Fibroblast of lung (primary cell): ENCODE data around the gene PHKG2. TPM values are rescaled to one million over a fixed set of nuclear protein-coding genes. Genes with fewer than 3 reads are reported as not detected.

Experiments
- DNase-seq, 2 donors: peaks; one replicate each; pipeline versions ENCODE4 v3.0.0 to v3.0.0-alpha.2; 2010; ENCODE audit warnings: low read depth in 2 of 2
- H2AFZ ChIP-seq: 2 replicates; pipeline ENCODE4 v1.5.1; 2012; ENCODE audit warnings: low read length, control low read depth, inconsistent platforms
- H3K27ac ChIP-seq: 2 replicates; pipeline ENCODE4 v1.5.1; 2011; ENCODE audit warnings: low read length, control low read depth; ENCODE audit not compliant: insufficient read depth
- H3K27me3 ChIP-seq: 2 replicates; pipeline ENCODE4 v1.5.1; 2011; ENCODE audit warnings: mild to moderate bottlenecking, low read length; ENCODE audit not compliant: control insufficient read depth, insufficient read depth
- H3K36me3 ChIP-seq: 2 replicates; pipeline ENCODE4 v1.5.1; 2011; ENCODE audit warnings: low read length; ENCODE audit not compliant: control insufficient read depth, insufficient read depth
- H3K4me1 ChIP-seq: 2 replicates; pipeline ENCODE4 v1.5.1; 2011; ENCODE audit warnings: low read length; ENCODE audit not compliant: control insufficient read depth, insufficient read depth; ENCODE audit errors: extremely low read depth
- H3K4me2 ChIP-seq: 2 replicates; pipeline ENCODE4 v1.5.1; 2011; ENCODE audit warnings: low read length, control low read depth; ENCODE audit not compliant: insufficient read depth; ENCODE audit errors: extremely low read depth
- H3K4me3 ChIP-seq, 4 experiments: fragments of 200-600 bp in 1 of 4; sonication (generic) in 1 of 4; replicated peaks in 1 of 4; 2 replicates each; pipeline ENCODE4 v1.5.1; 2011 to 2016; ENCODE audit warnings: low read length in 4 of 4, low read depth in 3 of 4, mild to moderate bottlenecking in 3 of 4, control low read depth in 2 of 4, inconsistent platforms in 1 of 4, mixed read lengths in 1 of 4; ENCODE audit not compliant: insufficient read depth in 1 of 4; ENCODE audit errors: control extremely low read depth in 1 of 4
- H3K79me2 ChIP-seq: 2 replicates; pipeline ENCODE4 v1.5.1; 2012; ENCODE audit warnings: mild to moderate bottlenecking, low read length, inconsistent platforms; ENCODE audit not compliant: control insufficient read depth, insufficient read depth
- H3K9ac ChIP-seq: 2 replicates; pipeline ENCODE4 v1.5.1; 2011; ENCODE audit warnings: mild to moderate bottlenecking, low read length, control low read depth; ENCODE audit not compliant: insufficient read depth
- H3K9me3 ChIP-seq: 2 replicates; pipeline ENCODE4 v1.5.1; 2012; ENCODE audit warnings: low read depth, low read length; ENCODE audit not compliant: control insufficient read depth, insufficient read depth
- H4K20me1 ChIP-seq: 2 replicates; pipeline ENCODE4 v1.5.1; 2011; ENCODE audit warnings: low read length; ENCODE audit not compliant: control insufficient read depth, insufficient read depth; ENCODE audit errors: extremely low read depth
- EZH2 ChIP-seq: IDR thresholded peaks from 2 replicates; pipeline ENCODE4 v1.5.1; 2012; ENCODE audit warnings: low read length, control low read depth, mild to moderate bottlenecking; ENCODE audit errors: missing control alignments
- polyA plus RNA-seq, 2 donors: library from polyadenylated mRNA; depleted of rRNA in 1 of 2; stranded (reverse) in 1 of 2; unstranded in 1 of 2; fragments of >200 nt; gene quantifications; 2 replicates each; pipeline ENCODE4 v1.2.1, GENCODE V29; 2011 to 2012; ENCODE audit warnings: missing spikeins in 1 of 2
- total RNA-seq: library from RNA; depleted of rRNA; stranded (reverse); fragments of >200 nt; gene quantifications from 2 replicates; pipeline ENCODE4 v1.2.1, GENCODE V29; 2014
- TF ChIP-seq, protein P1 (sequence below), 2 donors: IDR thresholded peaks in 1 of 2; conservative IDR thresholded peaks in 1 of 2; 1 replicate in 1 of 2; 2 replicates in 1 of 2; pipeline ENCODE4 v1.5.1; 2011 to 2012; ENCODE audit warnings: low read length in 2 of 2, control low read depth in 1 of 2, inconsistent platforms in 1 of 2, low read depth in 1 of 2, mild to moderate bottlenecking in 1 of 2

PHKG2 gene
- total and polyA plus RNA-seq, 2 donors (not counting 1 experiment from before 2014, with no cell fraction given) = 15.4 to 19.4 TPM

DNA sequence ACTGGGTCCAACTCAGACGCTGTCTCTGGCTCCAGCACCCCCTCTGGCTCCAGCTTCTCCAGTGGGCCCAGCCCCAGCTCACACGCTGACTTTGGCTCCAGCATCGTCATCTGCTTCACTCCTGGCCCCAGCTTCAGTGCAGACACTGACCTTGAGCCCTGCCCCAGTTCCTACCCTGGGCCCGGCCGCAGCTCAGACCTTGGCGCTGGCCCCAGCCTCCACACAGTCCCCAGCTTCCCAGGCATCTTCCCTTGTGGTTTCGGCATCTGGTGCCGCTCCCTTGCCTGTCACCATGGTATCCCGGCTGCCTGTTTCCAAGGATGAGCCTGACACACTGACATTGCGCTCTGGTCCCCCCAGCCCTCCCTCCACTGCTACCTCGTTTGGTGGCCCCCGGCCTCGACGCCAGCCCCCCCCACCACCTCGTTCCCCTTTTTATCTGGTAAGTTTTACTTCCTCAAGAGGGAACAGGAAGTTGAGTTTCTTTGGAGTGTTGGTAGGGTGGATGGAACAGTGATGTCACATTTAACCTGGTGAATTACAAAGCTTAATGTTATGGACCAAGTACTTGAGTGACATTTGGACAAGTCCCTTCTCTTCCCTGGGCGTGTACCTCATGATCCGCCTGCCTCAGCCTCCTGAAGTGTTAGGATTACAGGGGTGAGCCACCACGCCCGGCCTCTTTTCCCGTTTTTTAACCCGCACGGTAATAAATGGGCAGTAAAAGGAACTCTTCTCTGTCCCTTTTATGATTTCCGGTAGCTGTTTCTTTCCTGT, 23.4 kb upstream of the PHKG2 start:
- H3K36me3 ChIP-seq = peaks cover 50% of the 10 kb centered on the region
- H3K27me3 ChIP-seq = no peaks in the 10 kb centered on the region
- H3K9me3 ChIP-seq = no peaks in the 10 kb centered on the region
- no peak for TF ChIP-seq EZH2
- TF ChIP-seq, protein P1, sequence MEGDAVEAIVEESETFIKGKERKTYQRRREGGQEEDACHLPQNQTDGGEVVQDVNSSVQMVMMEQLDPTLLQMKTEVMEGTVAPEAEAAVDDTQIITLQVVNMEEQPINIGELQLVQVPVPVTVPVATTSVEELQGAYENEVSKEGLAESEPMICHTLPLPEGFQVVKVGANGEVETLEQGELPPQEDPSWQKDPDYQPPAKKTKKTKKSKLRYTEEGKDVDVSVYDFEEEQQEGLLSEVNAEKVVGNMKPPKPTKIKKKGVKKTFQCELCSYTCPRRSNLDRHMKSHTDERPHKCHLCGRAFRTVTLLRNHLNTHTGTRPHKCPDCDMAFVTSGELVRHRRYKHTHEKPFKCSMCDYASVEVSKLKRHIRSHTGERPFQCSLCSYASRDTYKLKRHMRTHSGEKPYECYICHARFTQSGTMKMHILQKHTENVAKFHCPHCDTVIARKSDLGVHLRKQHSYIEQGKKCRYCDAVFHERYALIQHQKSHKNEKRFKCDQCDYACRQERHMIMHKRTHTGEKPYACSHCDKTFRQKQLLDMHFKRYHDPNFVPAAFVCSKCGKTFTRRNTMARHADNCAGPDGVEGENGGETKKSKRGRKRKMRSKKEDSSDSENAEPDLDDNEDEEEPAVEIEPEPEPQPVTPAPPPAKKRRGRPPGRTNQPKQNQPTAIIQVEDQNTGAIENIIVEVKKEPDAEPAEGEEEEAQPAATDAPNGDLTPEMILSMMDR (conservative IDR thresholded peaks at IDR 0.05 in 1 of 2, IDR thresholded peaks at IDR 0.05 in 1 of 2; ENCODE audit: low read depth in 1 of 2, low read length in 2 of 2) = no peak
- no peak overlapping the region for H3K4me3 ChIP-seq
- no peak for DNase-seq
- peaks cover 4% of the 10 kb centered on the region for H3K4me1 ChIP-seq
- H4K20me1 ChIP-seq = no peaks in the 10 kb centered on the region
- no peak overlapping the region for H3K9ac ChIP-seq
- H3K79me2 ChIP-seq = peaks cover 10% of the 10 kb centered on the region
- H3K27ac ChIP-seq = peak overlapping the region; percentile 16
- H2AFZ ChIP-seq = no peak overlapping the region
- no peak overlapping the region for H3K4me2 ChIP-seq

DNA sequence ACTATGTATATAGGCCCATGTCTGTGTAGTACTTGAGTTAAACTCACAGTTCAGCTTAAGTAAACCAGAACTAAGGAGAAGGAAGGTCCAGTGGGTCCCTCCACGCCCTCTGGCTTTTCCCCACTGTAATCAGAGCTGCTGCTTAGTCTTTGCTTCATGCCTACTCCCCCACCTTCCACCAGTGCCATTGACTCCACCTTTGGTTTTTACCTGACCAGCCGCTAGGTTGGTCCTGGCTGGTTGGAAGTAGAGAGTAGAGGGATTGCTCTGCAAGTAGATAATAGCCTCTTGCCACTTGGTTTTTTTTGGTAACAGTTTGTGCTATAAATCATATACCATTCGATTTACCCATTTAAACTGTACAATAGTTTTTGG, 22.8 kb upstream of the PHKG2 start:
- Histone ChIP-seq H3K79me2 (peaks cover 8% of the 10 kb centered on the region), H3K9ac (no peak overlapping the region), H3K36me3 (peaks cover 49% of the 10 kb centered on the region), H3K9me3 (no peaks in the 10 kb centered on the region), H3K4me3 (no peak overlapping the region), H3K4me1 (peaks cover 4% of the 10 kb centered on the region), H3K27me3 (no peaks in the 10 kb centered on the region), H4K20me1 (no peaks in the 10 kb centered on the region), H3K27ac (no peak overlapping the region), H2AFZ (no peak overlapping the region), H3K4me2 (no peak overlapping the region)
- TF ChIP-seq, protein P1 (conservative IDR thresholded peaks at IDR 0.05 in 1 of 2, IDR thresholded peaks at IDR 0.05 in 1 of 2; ENCODE audit: low read depth in 1 of 2, low read length in 2 of 2) = no peak
- no peak for TF ChIP-seq EZH2
- DNase-seq = no peak

DNA sequence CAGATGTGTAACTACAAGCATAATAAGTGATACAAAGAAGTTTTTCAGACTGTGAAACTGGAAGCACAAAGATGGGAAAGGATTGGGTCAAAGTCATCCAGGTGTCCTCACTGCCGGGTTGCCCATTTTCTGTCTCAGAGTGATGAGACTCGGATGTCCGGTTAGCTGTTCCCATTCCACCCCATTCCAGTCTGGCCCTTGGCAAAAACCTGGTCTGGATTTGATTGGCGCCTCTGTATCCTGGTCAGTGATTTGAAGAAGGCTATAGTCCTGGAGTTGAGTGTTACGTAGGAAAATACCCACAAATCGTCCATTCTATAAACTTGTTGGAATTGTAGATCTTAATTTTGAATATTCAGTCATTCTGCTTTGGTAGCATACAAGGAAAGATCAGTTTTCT, 19.9 kb upstream of the PHKG2 start:
- no peak overlapping the region for H3K4me3 ChIP-seq
- TF ChIP-seq EZH2 = no peak
- TF ChIP-seq, protein P1 (conservative IDR thresholded peaks at IDR 0.05 in 1 of 2, IDR thresholded peaks at IDR 0.05 in 1 of 2; ENCODE audit: low read depth in 1 of 2, low read length in 2 of 2) = no peak
- H4K20me1 ChIP-seq = no peaks in the 10 kb centered on the region
- no peak overlapping the region for H3K27ac ChIP-seq
- no peak for DNase-seq
- no peak overlapping the region for H2AFZ ChIP-seq
- H3K36me3 ChIP-seq = peaks cover 36% of the 10 kb centered on the region
- H3K9ac ChIP-seq = no peak overlapping the region
- no peaks in the 10 kb centered on the region for H3K4me1 ChIP-seq
- H3K9me3 ChIP-seq = no peaks in the 10 kb centered on the region
- H3K4me2 ChIP-seq = no peak overlapping the region
- peaks cover 5% of the 10 kb centered on the region for H3K79me2 ChIP-seq
- H3K27me3 ChIP-seq = no peaks in the 10 kb centered on the region
